Adrenal gland (tissue), 12 donors: ENCODE data around the gene PARVA. TPM values are rescaled to one million over a fixed set of nuclear protein-coding genes. Genes with fewer than 3 reads are reported as not detected.
A peak's percentile ranks its signal among the peaks of the same experiment; 100 is the strongest.

Experiments
- DNase-seq, 7 donors: peaks; one replicate each; pipeline ENCODE4 v3.0.0-alpha.2; 2019 to 2020
- H3K27ac ChIP-seq, 5 donors: fragments of 200-600 bp; sonication (generic) in 4 of 5; 1 replicate in 3 of 5; 2 replicates in 2 of 5; pipeline versions ENCODE4 v1.5.1 to v1.8.0; 2016 to 2020; ENCODE audit warnings: mild to moderate bottlenecking in 1 of 5
- H3K27me3 ChIP-seq: fragments of 200-600 bp; 2 replicates; pipeline ENCODE4 v1.8.0; 2021
- H3K36me3 ChIP-seq, 2 donors: fragments of 200-600 bp; replicated peaks in 1 of 2; 1 replicate in 1 of 2; 2 replicates in 1 of 2; pipeline versions ENCODE4 v1.5.1 to v1.8.0; 2018 to 2022
- H3K4me1 ChIP-seq, 2 donors: fragments of 200-600 bp; replicated peaks in 1 of 2; 1 replicate in 1 of 2; 2 replicates in 1 of 2; pipeline versions ENCODE4 v1.5.1 to v1.8.0; 2018 to 2021
- H3K4me3 ChIP-seq, 4 donors: fragments of 200-600 bp; sonication (generic) in 3 of 4; one replicate each; pipeline ENCODE4 v1.5.1; 2016 to 2018
- H3K9me3 ChIP-seq, 3 donors: fragments of 200-600 bp; sonication (generic) in 1 of 3; replicated peaks in 1 of 3; 1 replicate in 2 of 3; 2 replicates in 1 of 3; pipeline versions ENCODE4 v1.5.1 to v1.8.0; 2016 to 2021
- CTCF ChIP-seq, 6 experiments: fragments of 450-650 bp in 4 of 6; fragments of 200-600 bp in 2 of 6; sonication (generic) in 1 of 6; IDR thresholded peaks; 1 replicate in 5 of 6; 2 replicates in 1 of 6; pipeline versions ENCODE4 v1.5.1 to v1.8.0; 2016 to 2021; ENCODE audit warnings: antibody characterized with exemption in 6 of 6, mild to moderate bottlenecking in 2 of 6, moderate library complexity in 1 of 6
- POLR2A ChIP-seq, 2 donors: fragments of 450-650 bp; IDR thresholded peaks; one replicate each; pipeline ENCODE4 v1.6.1; 2017; ENCODE audit warnings: antibody characterized with exemption in 2 of 2, mild to moderate bottlenecking in 2 of 2, moderate library complexity in 1 of 2
- WGBS, 4 donors: extraction: QIAGEN DNeasy Blood & Tissue Kit in 2 of 4; methylation state at CpG; one replicate each; pipeline versions ENCODE4 v1.1.5 to v1.1.7; 2013 to 2017; 5-methylcytosine and 5-hydroxymethylcytosine counted together
- intact Hi-C, 2 donors: fragments of 100-400 bp; cut with DNase I; formaldehyde crosslinking; loops; one replicate each; pipeline versions ENCODE4 v1.14.1 to v1.15.0; 2022 to 2023
- polyA plus RNA-seq, 3 donors: library from polyadenylated mRNA; stranded (reverse); fragments of 200-250 nt in 2 of 3; fragments of 350-450 nt in 1 of 3; fragmentation: Illumina TruSeq in 1 of 3; extraction: RNeasy Lipid Tissue Mini Kit (QIAGEN cat#74804) in 1 of 3; gene quantifications; one replicate each; pipeline ENCODE4 v1.2.3, GENCODE V29; 2013 to 2014
- total RNA-seq, 9 donors: library from RNA; depleted of rRNA in 4 of 9; stranded (reverse); fragments of >200 nt in 4 of 9; fragments of 120-200 nt in 1 of 9; fragmentation: NEBNext Ultra II Directional in 1 of 9; extraction: Animal tissue kit (Norgen Biotek cat#: 25700) in 1 of 9; gene quantifications; one replicate each; pipeline versions ENCODE4 v1.1.0 to v1.2.4, GENCODE V29; 2013 to 2023
- donor health status: healthy with polysubstance abuse.
- donor health status: Bipolar disorder and iron deficiency.
- donor health status: DM: yes; HTN: yes; CAD: no.
- donor health status: DM: no; HTN: no; CAD: no.
- donor health status: DM: no; HTN: no; CAD: no.
- donor health status: DM: yes; HTN: yes; CAD: no.

PARVA gene
- total and polyA plus RNA-seq, 12 donors: 13.0 to 58.9 (median 31.4) TPM

- H3K4me1 ChIP-seq: no peaks in the 10 kb centered on the region
- intact Hi-C loops: no loop called here
- H3K27me3 ChIP-seq: no peaks in the 10 kb centered on the region
- no peaks in the 10 kb centered on the region for H3K9me3 ChIP-seq
- H3K36me3 ChIP-seq: no peaks in the 10 kb centered on the region
- 76 to 84% (median 83%) methylated on average over 4 of the region's 4 CpGs for WGBS, 4 donors
- H3K4me3 ChIP-seq: no peak overlapping the region
- no peak overlapping the region for H3K27ac ChIP-seq
- DNase-seq: no peak
- no peak for TF ChIP-seq POLR2A (IDR thresholded peaks at IDR 0.05)
- TF ChIP-seq CTCF (IDR thresholded peaks at IDR 0.05): no peak
Observed at GRCh38 chr11:12460466-12460865, 83.1 kb downstream of the PARVA start.

GRCh38 chr11:12461516-12461915 lies 84.1 kb downstream of the PARVA start:
- no peaks in the 10 kb centered on the region for H3K4me1 ChIP-seq
- H3K4me3 ChIP-seq: no peak overlapping the region
- TF ChIP-seq CTCF (IDR thresholded peaks at IDR 0.05) (no peak), POLR2A (IDR thresholded peaks at IDR 0.05) (no peak)
- 69 to 85% (median 82%) methylated on average over 5 of the region's 5 CpGs for whole genome bisulfite sequencing, 4 donors
- intact Hi-C loops: no loop called here
- H3K27me3 ChIP-seq: no peaks in the 10 kb centered on the region
- DNase-seq: peak in 1 of 7 donors; percentile 48
- no peaks in the 10 kb centered on the region for H3K36me3 ChIP-seq
- H3K9me3 ChIP-seq: no peaks in the 10 kb centered on the region
- no peak overlapping the region for H3K27ac ChIP-seq

GRCh38 chr11:12464303-12464702 lies 86.9 kb downstream of the PARVA start:
- Histone ChIP-seq H3K4me1 (no peaks in the 10 kb centered on the region), H3K4me3 (no peak overlapping the region), H3K36me3 (no peaks in the 10 kb centered on the region), H3K27me3 (no peaks in the 10 kb centered on the region), H3K9me3 (no peaks in the 10 kb centered on the region), H3K27ac (no peak overlapping the region)
- intact Hi-C loops: no loop called here
- no peak for TF ChIP-seq POLR2A (IDR thresholded peaks at IDR 0.05)
- no peak for TF ChIP-seq CTCF (IDR thresholded peaks at IDR 0.05)
- 96 to 99% (median 97%) methylated on average over 2 of the region's 2 CpGs for WGBS, 4 donors
- no peak for DNase-seq

- H3K4me1 ChIP-seq: no peaks in the 10 kb centered on the region
- TF ChIP-seq POLR2A (IDR thresholded peaks at IDR 0.05) (no peak), CTCF (IDR thresholded peaks at IDR 0.05) (no peak)
- H3K27ac ChIP-seq: no peak overlapping the region
- H3K36me3 ChIP-seq: no peaks in the 10 kb centered on the region
- no peaks in the 10 kb centered on the region for H3K27me3 ChIP-seq
- H3K9me3 ChIP-seq: no peaks in the 10 kb centered on the region
- no peak overlapping the region for H3K4me3 ChIP-seq
- DNase-seq: no peak
- intact Hi-C loops: no loop called here
- WGBS, 4 donors: 94 to 98% (median 95%) methylated on average over 2 of the region's 2 CpGs
Observed at GRCh38 chr11:12465332-12465731, 88.0 kb downstream of the PARVA start.
